ENCODE measurements around the gene ZC3H10. TPM values are rescaled to one million over a fixed set of nuclear protein-coding genes. Genes with fewer than 3 reads are reported as not detected.
"Not testable (repeated sequence)": the region's sequence is repeated elsewhere in the genome, so short reads cannot be mapped to it uniquely, and the experiment has no call there.

ZC3H10 gene
- total RNA-seq, 1 donor from 2014 or later: 13.5 TPM

DNA sequence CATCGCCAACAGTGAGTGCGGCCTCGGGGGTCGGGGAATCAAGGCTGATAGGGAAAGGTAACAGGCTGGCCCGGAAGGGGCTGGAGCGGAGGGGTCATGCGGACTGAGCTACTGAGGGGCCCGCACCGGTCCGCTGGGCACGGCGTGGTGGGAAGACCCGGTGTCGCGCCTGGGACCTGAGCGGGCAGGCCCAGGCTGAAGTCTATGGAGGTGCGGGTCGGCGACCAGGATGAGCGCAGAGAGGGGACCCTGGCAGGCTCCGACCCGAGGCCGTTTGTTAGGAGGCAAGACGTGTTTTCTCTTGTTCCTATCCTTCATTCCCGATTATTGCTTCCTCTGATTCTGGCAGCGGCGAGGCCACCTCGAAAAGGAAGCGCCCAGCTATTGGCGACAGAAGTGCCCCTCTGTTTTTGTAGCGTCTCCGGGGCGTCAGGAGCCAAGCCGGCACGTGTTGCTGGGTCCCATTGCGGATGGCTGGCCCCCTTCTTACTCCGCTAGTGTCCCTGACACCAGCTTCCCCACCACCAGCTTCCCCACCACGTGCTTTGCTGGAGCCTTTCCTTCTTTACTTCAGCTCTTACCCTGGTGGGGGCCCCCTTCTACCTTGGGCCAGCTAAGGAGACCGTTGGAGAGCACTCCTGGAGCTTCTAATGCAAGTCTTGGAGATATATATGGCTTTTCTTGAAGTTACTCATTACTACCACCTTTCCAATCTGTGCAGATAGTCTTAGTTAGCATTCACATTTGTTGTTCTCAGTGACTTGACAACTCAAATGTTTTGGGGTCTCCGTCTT lies 13.1 kb upstream of the ZC3H10 start:
- H3K27ac Mint-ChIP-seq: peak overlapping the region; percentile 89
- peaks cover 44% of the 10 kb centered on the region for H3K36me3 Mint-ChIP-seq (ENCODE audit: low read depth)
- H3K27me3 Mint-ChIP-seq (ENCODE audit: insufficient read depth): no peaks in the 10 kb centered on the region
- no peaks in the 10 kb centered on the region for H3K9me3 Mint-ChIP-seq
- intact Hi-C loops (cut with micrococcal nuclease): loop anchor here (1.0 kb wide), 14 partner anchors 11 to 583 kb away; partner anchors contain the start of genes DNAJC14, MYL6B, PTGES3 and RPL41
- peak overlapping the region; percentile 98 for H3K4me3 Mint-ChIP-seq
- H3K4me1 Mint-ChIP-seq (ENCODE audit: low read depth): peaks cover 49% of the 10 kb centered on the region
- DNase-seq (ENCODE audit: low spot score): peak; percentile 16

DNA sequence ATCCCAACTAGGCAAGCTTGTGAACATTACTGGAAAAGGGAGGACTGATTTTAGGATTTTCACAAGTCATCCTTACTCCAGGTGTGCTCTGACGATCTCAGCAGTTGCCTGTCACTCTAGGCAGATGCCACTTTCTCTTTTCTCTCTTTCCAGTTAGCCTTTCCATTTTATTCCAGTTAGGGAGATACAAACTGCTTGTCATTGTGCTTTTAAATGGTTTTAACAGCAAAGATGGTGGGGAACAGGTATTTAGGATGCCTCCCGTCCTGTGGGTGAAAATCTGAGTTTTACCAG lies 12.5 kb upstream of the ZC3H10 start:
- intact Hi-C loops (cut with micrococcal nuclease): no loop called here
- H3K9me3 Mint-ChIP-seq: no peaks in the 10 kb centered on the region
- H3K36me3 Mint-ChIP-seq (ENCODE audit: low read depth): peaks cover 49% of the 10 kb centered on the region
- peak overlapping the region; percentile 89 for H3K27ac Mint-ChIP-seq
- no peak for DNase-seq (ENCODE audit: low spot score)
- H3K27me3 Mint-ChIP-seq (ENCODE audit: insufficient read depth): no peaks in the 10 kb centered on the region
- peak overlapping the region; percentile 98 for H3K4me3 Mint-ChIP-seq
- H3K4me1 Mint-ChIP-seq (ENCODE audit: low read depth): peaks cover 49% of the 10 kb centered on the region

DNA sequence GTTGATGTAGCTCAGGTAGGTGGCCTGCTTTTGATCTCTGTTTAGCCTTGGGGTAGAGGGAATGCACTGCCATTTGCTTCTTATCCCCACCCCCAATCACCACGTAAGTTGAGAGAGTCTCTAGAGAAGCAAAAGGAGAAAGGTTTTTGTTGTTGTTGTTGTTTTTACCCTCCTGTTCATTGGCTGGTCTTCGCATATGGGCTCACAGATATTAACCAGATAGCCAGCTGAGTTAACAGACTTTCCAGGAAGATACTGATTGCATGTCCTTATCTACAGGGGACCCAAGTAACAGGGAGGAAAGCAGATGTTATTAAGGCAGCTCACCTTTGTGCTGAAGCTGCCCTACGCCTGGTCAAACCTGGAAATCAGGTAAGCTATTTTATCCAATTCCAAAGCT lies 10.8 kb upstream of the ZC3H10 start:
- Mint-ChIP-seq H3K4me1 (ENCODE audit: low read depth) (peaks cover 39% of the 10 kb centered on the region), H3K27ac (peak overlapping the region; percentile 68), H3K36me3 (ENCODE audit: low read depth) (peaks cover 62% of the 10 kb centered on the region), H3K9me3 (no peaks in the 10 kb centered on the region), H3K27me3 (ENCODE audit: insufficient read depth) (no peaks in the 10 kb centered on the region), H3K4me3 (peak overlapping the region; percentile 74)
- DNase-seq (ENCODE audit: low spot score): no peak
- intact Hi-C loops (cut with micrococcal nuclease): no loop called here

DNA sequence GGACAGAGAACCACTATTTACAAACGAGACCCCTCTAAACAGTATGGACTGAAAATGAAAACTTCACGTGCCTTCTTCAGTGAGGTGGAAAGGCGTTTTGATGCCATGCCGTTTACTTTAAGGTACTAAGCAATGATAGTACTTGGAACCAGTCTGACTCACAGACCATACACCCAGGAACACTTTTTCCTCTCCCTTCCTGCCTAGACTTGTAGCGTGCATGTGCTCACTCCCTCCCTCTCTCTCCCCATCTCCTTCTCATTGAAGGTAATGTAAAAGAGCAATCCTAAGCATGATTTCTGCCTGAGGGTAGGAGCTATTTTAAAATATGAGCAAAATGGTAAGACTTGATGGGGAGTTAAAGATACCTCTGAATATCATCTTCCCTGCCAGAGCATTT lies 7.5 kb upstream of the ZC3H10 start:
- intact Hi-C loops (cut with micrococcal nuclease): no loop called here
- no peaks in the 10 kb centered on the region for H3K9me3 Mint-ChIP-seq
- peaks cover 74% of the 10 kb centered on the region for H3K36me3 Mint-ChIP-seq (ENCODE audit: low read depth)
- DNase-seq (ENCODE audit: low spot score): no peak
- H3K27ac Mint-ChIP-seq: no peak overlapping the region
- no peaks in the 10 kb centered on the region for H3K27me3 Mint-ChIP-seq (ENCODE audit: insufficient read depth)
- no peak overlapping the region for H3K4me3 Mint-ChIP-seq
- H3K4me1 Mint-ChIP-seq (ENCODE audit: low read depth): peaks cover 21% of the 10 kb centered on the region

DNA sequence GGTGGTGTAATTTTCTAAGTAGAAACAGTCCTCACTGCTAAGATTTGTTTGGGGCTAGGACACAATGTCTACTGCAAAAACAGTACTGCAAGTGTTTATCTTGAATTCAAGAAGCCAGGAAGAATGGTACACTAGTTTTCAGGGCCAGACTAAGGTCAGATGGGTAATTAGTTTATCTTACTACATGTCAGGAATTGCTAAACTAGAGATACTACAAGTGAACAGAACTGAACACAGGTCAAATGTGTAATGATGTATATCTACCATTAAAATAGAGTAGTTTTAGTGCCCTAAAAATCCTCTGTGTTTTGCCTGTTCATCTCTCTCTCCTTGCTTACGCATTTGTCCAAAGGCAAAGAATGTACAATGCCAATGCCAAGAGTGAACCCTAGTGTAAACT lies 4.0 kb upstream of the ZC3H10 start:
- peak overlapping the region; percentile 41 for H3K27ac Mint-ChIP-seq
- H3K27me3 Mint-ChIP-seq (ENCODE audit: insufficient read depth): no peaks in the 10 kb centered on the region
- no peaks in the 10 kb centered on the region for H3K9me3 Mint-ChIP-seq
- intact Hi-C loops (cut with micrococcal nuclease): no loop called here
- H3K4me1 Mint-ChIP-seq (ENCODE audit: low read depth): peaks cover 18% of the 10 kb centered on the region
- peaks cover 62% of the 10 kb centered on the region for H3K36me3 Mint-ChIP-seq (ENCODE audit: low read depth)
- DNase-seq (ENCODE audit: low spot score): no peak
- H3K4me3 Mint-ChIP-seq: peak overlapping the region; percentile 13

DNA sequence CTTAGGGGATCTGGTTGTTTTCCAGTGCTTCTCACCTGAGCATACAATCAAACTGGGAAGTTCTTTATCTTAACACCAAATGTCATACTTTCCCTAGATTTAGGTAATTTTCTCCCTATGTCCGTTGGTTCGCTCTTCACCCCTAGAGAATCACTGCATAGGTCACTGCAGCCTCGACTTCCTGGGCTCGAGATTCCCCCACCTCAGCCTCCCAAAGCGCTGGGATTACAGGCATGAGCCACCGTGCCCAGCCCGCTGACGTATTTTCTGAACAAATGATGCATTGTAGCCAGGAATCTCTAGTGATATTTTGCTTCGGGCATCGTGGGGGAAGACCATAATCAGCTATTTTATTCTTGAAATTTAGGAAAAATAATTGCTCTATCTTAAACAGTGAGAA lies 2.7 kb upstream of the ZC3H10 start:
- H3K27me3 Mint-ChIP-seq (ENCODE audit: insufficient read depth): no peaks in the 10 kb centered on the region
- peaks cover 52% of the 10 kb centered on the region for H3K36me3 Mint-ChIP-seq (ENCODE audit: low read depth)
- peak overlapping the region; percentile 91 for H3K4me3 Mint-ChIP-seq
- DNase-seq (ENCODE audit: low spot score): no peak
- intact Hi-C loops (cut with micrococcal nuclease): loop anchor here (5.0 kb wide), 6 partner anchors 247 to 1133 kb away; partner anchors contain the start of genes APOF, ATP5F1B, NEMP1 and ORMDL2
- H3K4me1 Mint-ChIP-seq (ENCODE audit: low read depth): peaks cover 31% of the 10 kb centered on the region
- H3K9me3 Mint-ChIP-seq: no peaks in the 10 kb centered on the region
- H3K27ac Mint-ChIP-seq: peak overlapping the region; percentile 99

DNA sequence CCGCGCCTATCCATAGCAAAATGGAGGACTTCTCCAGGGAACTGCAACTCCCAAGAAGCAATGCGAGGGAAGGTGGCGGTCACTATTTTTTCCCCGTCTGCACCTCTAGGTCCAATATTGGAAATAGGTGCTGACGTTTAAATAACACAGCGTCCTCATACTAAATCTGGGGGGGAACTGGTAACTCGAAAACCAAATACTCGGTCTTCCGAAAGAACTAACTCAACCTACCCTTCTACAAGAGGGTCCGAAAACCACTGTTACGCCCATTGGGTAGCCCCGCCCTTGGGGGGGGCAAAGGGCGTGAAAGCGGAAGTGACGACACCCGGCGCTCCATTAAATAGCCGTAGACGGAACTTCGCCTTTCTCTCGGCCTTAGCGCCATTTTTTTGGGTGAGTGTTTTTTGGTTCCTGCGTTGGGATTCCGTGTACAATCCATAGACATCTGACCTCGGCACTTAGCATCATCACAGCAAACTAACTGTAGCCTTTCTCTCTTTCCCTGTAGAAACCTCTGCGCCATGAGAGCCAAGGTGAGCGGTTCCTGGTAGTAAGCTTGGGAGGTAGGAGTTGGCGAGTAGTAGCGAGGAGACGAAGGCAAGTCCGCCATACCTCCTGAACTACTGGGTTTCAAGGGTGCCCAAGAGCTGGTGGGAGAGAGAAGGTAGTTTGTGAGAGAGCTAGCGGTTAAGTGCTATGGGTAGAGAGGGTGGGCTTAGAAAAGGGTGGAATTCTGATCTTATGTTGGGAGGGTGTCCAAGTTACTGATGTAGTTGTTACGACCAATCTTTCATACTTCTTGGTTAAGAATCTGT lies 1.6 kb upstream of the ZC3H10 start, which contains the start of gene RPL41:
Gene RPL41 (plus strand): TSS at position 367 of the 815 bp plus-strand sequence.
- H3K4me3 Mint-ChIP-seq: peak within 1 kb of the TSS; percentile 91
- H3K36me3 Mint-ChIP-seq (ENCODE audit: low read depth): peaks cover 46% of the 10 kb centered on the region
- H3K4me1 Mint-ChIP-seq (ENCODE audit: low read depth): peaks cover 31% of the 10 kb centered on the region
- intact Hi-C loops (cut with micrococcal nuclease): loop anchor here (1.0 to 5.0 kb wide), 10 partner anchors 12 to 1134 kb away; partner anchors contain the start of genes APOF, ATP5F1B, NACA and NEMP1
- peak within 1 kb of the TSS; percentile 99 for H3K27ac Mint-ChIP-seq
- peak; percentile 91 for DNase-seq (ENCODE audit: low spot score)
- H3K27me3 Mint-ChIP-seq (ENCODE audit: insufficient read depth): no peaks in the 10 kb centered on the region
- no peaks in the 10 kb centered on the region for H3K9me3 Mint-ChIP-seq

DNA sequence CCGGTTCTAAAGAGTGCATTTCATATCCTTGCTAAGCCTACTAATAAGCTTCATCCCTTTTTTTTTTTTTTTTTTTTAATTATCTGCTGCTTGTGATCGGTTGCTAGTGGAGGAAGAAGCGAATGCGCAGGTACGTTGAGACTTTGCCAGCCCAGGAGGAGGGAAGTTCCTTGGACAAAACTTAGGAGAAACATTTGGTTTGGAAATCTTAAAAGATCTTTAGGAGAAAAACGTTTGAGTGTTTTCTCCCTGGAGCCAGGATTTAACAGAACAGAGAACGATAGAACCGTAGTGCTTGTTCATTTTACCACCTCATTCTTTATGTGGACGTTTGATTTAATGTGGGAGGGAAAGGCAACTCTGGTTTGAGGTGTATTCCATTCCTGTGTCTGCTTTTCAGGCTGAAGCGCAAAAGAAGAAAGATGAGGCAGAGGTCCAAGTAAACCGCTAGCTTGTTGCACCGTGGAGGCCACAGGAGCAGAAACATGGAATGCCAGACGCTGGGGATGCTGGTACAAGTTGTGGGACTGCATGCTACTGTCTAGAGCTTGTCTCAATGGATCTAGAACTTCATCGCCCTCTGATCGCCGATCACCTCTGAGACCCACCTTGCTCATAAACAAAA lies 872 bp upstream of the ZC3H10 start:
- H3K36me3 Mint-ChIP-seq (ENCODE audit: low read depth): peaks cover 48% of the 10 kb centered on the region
- peak overlapping the region; percentile 91 for H3K4me3 Mint-ChIP-seq

DNA sequence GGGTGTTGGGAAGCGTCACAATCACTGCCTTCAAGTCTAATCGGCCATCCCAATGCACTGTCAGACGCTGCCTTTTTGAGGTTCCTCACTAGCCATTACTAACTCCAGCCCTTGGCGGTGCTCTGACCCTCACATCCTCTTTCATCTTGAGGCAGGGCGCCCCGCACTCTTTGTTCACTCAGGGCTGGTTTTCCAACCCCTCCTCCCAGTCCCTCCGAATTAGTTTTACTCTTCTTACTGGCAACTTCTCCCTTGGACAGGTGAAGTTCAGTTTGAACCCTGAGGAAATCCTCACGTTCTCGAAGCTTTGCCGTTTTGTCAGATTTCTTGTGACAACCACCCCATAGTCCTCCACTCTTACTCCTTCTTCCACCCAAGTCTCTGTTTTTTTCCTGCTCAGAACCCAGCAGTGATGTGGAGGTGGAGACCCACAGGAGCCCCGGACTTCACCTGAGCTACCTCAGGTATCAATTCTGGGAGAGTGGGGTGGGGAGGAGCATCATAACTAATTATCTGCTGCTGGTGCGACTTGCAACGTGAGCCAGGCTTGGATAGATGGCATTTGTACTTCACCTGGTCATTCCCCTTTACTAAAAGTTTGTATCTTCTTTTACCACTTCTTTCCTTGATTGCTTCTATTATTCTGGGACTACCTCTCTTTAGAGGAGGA lies 757 bp downstream of the ZC3H10 start:
- intact Hi-C loops (cut with micrococcal nuclease): loop anchor here (1.0 to 5.0 kb wide), 23 partner anchors 7 to 1634 kb away; partner anchors contain the start of genes ANKRD52, APOF, ATP5F1B and CDK4
- Mint-ChIP-seq H3K27me3 (ENCODE audit: insufficient read depth) (no peaks in the 10 kb centered on the region), H3K4me1 (ENCODE audit: low read depth) (peaks cover 34% of the 10 kb centered on the region), H3K9me3 (no peaks in the 10 kb centered on the region), H3K36me3 (ENCODE audit: low read depth) (peaks cover 32% of the 10 kb centered on the region), H3K4me3 (peak overlapping the region; percentile 91), H3K27ac (peak overlapping the region; percentile 82)
- no peak for DNase-seq (ENCODE audit: low spot score)

More for the DNA sequence above, 872 bp upstream of the ZC3H10 start:
- H3K27ac Mint-ChIP-seq: peak overlapping the region; percentile 99
- DNase-seq (ENCODE audit: low spot score); H3K27me3 Mint-ChIP-seq (ENCODE audit: insufficient read depth); H3K9me3 Mint-ChIP-seq: not testable (repeated sequence)
- H3K4me1 Mint-ChIP-seq (ENCODE audit: low read depth): peaks cover 31% of the 10 kb centered on the region
- intact Hi-C loops (cut with micrococcal nuclease): loop anchor here (5.0 kb wide), 6 partner anchors 245 to 1135 kb away; partner anchors contain the start of genes APOF, ATP5F1B, NEMP1 and ORMDL2

DNA sequence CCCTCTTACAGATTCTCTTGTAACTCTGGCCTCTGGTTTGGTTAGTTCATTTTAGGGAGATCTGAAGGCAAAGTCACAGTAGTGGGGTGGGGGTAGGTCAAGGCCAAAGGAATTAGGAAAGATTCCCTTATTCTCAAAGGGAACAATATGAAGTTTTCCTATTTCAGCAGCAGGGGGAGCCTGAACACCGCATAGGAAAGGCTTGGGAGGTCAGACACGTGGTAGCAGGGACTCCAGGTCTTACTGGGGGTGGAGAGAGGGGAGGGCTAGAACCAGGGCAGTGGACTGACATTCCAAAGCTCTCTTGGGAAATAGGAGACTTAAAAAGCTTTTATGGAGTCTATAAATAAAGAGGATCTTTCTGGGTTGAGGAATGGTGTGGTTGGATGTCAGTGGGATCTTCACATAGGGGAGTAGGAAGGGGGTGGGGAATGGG lies 1.3 kb downstream of the ZC3H10 start:
- H3K27me3 Mint-ChIP-seq (ENCODE audit: insufficient read depth): no peaks in the 10 kb centered on the region
- intact Hi-C loops (cut with micrococcal nuclease): loop anchor here (1.0 to 5.0 kb wide), 15 partner anchors 70 to 1633 kb away; partner anchors contain the start of genes ANKRD52, APOF, ATP5F1B and CDK4
- H3K4me1 Mint-ChIP-seq (ENCODE audit: low read depth): peaks cover 40% of the 10 kb centered on the region
- no peaks in the 10 kb centered on the region for H3K9me3 Mint-ChIP-seq
- peak overlapping the region; percentile 82 for H3K27ac Mint-ChIP-seq
- H3K4me3 Mint-ChIP-seq: peak overlapping the region; percentile 91
- peaks cover 27% of the 10 kb centered on the region for H3K36me3 Mint-ChIP-seq (ENCODE audit: low read depth)
- DNase-seq (ENCODE audit: low spot score): peak; percentile 44

DNA sequence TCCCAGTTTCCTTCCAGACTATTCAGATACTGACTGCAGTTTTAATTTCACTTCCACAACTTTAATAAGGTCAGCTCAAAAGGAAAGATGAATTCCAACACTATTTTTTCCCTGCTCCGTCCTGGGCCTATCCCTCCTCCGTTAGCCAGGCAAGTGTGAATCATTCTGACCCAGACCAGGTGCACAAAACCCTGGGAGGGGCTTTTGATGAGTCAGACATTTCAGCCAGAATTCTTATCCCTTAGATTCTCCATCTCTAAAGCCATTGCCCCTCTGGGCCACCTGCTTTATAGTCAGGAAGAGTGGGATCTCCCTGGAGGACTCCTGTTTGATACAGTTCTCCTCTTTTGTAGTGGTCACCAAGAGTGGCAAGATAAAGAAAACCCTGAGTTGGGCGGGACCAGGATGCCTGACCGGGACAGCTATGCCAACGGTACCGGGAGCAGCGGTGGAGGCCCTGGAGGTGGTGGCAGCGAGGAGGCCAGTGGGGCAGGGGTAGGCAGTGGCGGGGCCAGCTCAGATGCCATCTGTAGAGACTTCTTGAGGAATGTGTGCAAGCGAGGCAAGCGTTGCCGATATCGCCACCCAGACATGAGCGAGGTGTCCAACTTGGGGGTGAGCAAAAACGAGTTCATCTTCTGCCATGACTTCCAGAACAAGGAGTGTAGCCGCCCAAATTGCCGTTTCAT lies 2.2 kb downstream of the ZC3H10 start:
- intact Hi-C loops (cut with micrococcal nuclease): no loop called here
- DNase-seq (ENCODE audit: low spot score): no peak
- peaks cover 27% of the 10 kb centered on the region for H3K36me3 Mint-ChIP-seq (ENCODE audit: low read depth)
- H3K9me3 Mint-ChIP-seq: no peaks in the 10 kb centered on the region
- H3K27me3 Mint-ChIP-seq (ENCODE audit: insufficient read depth): no peaks in the 10 kb centered on the region
- H3K27ac Mint-ChIP-seq: no peak overlapping the region
- H3K4me1 Mint-ChIP-seq (ENCODE audit: low read depth): peaks cover 40% of the 10 kb centered on the region
- no peak overlapping the region for H3K4me3 Mint-ChIP-seq
